ENCODE data around the gene STK16. TPM values are rescaled to one million over a fixed set of nuclear protein-coding genes. Genes with fewer than 3 reads are reported as not detected.

The STK16 gene
- total and polyA plus RNA-seq, 2 of the 13 experiments (the other 11 are each of a cell fraction or from before 2014, with no cell fraction given): 28.0 to 50.9 TPM

DNA sequence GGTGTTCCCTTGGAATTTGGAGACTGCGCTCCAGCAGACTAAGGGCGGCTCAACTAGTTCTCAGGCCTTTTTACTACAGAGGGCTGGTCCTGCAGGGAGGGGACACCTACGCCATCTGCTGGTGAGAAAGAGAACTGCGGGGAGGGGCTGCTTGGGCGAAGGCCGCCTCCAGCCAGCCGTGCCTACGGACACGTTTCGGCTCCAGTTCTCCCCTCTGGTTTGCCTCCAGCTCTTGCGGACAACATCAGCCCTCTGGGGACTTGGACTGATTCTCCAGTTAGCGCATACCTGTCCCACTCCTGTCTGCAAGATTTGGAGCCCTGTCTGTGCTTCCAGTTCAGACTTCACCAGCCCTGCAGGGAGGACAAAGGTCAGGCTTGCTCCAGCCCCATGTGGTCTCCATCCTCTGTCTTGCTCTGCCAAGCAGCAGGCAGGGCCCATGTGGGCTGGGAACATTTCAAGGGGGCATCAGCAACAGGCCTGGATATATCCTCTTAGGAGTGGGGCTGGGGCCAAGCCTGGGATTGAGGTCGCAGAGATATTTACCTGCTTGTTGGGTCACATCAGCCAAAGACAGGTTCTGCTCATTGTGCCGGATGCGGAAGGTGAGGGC is 53.6 kb downstream of the STK16 start (continued):
- TF ChIP-seq, protein P1, sequence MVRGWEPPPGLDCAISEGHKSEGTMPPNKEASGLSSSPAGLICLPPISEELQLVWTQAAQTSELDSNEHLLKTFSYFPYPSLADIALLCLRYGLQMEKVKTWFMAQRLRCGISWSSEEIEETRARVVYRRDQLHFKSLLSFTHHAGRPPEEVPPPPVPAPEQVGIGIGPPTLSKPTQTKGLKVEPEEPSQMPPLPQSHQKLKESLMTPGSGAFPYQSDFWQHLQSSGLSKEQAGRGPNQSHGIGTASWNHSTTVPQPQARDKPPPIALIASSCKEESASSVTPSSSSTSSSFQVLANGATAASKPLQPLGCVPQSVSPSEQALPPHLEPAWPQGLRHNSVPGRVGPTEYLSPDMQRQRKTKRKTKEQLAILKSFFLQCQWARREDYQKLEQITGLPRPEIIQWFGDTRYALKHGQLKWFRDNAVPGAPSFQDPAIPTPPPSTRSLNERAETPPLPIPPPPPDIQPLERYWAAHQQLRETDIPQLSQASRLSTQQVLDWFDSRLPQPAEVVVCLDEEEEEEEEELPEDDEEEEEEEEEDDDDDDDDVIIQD (CRISPR knock-in tag; IDR thresholded peaks at IDR 0.05; ENCODE audit: low read depth): no peak
- TF ChIP-seq, protein P2, sequence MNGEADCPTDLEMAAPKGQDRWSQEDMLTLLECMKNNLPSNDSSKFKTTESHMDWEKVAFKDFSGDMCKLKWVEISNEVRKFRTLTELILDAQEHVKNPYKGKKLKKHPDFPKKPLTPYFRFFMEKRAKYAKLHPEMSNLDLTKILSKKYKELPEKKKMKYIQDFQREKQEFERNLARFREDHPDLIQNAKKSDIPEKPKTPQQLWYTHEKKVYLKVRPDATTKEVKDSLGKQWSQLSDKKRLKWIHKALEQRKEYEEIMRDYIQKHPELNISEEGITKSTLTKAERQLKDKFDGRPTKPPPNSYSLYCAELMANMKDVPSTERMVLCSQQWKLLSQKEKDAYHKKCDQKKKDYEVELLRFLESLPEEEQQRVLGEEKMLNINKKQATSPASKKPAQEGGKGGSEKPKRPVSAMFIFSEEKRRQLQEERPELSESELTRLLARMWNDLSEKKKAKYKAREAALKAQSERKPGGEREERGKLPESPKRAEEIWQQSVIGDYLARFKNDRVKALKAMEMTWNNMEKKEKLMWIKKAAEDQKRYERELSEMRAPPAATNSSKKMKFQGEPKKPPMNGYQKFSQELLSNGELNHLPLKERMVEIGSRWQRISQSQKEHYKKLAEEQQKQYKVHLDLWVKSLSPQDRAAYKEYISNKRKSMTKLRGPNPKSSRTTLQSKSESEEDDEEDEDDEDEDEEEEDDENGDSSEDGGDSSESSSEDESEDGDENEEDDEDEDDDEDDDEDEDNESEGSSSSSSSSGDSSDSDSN (CRISPR knock-in tag; IDR thresholded peaks at IDR 0.05): peak; percentile 56
- TF ChIP-seq, protein P3, sequence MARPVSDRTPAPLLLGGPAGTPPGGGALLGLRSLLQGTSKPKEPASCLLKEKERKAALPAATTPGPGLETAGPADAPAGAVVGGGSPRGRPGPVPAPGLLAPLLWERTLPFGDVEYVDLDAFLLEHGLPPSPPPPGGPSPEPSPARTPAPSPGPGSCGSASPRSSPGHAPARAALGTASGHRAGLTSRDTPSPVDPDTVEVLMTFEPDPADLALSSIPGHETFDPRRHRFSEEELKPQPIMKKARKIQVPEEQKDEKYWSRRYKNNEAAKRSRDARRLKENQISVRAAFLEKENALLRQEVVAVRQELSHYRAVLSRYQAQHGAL (CRISPR knock-in tag; IDR thresholded peaks at IDR 0.05; ENCODE audit: not compliant biosample characterization): no peak
- peak; percentile 63; the same call in 1 of the 2 replicates for TF ChIP-seq ZNF44 (CRISPR knock-in tag; IDR thresholded peaks at IDR 0.05)
- TF ChIP-seq ZNF7 (CRISPR knock-in tag; IDR thresholded peaks at IDR 0.05): no peak
- TF ChIP-seq ZNF781 (CRISPR knock-in tag; IDR thresholded peaks at IDR 0.05; ENCODE audit: borderline replicate concordance, not compliant biosample characterization): peak; percentile 40
- peak; percentile 73; the same call in 1 of the 2 replicates for TF ChIP-seq ZNF383 (CRISPR knock-in tag; IDR thresholded peaks at IDR 0.05; ENCODE audit: borderline replicate concordance)
- TF ChIP-seq SOX5 (CRISPR knock-in tag; IDR thresholded peaks at IDR 0.05; ENCODE audit: borderline replicate concordance): no peak; the same call in 1 of the 2 replicates
- peak; percentile 81; the same call in 1 of the 2 replicates for TF ChIP-seq ZNF572 (CRISPR knock-in tag; IDR thresholded peaks at IDR 0.05)
- TF ChIP-seq SPEN (CRISPR knock-in tag; IDR thresholded peaks at IDR 0.05; ENCODE audit: low read depth): 0 out of 2 replicates have a peak, but pooled peaks have one; percentile 41
- TF ChIP-seq, protein P4, sequence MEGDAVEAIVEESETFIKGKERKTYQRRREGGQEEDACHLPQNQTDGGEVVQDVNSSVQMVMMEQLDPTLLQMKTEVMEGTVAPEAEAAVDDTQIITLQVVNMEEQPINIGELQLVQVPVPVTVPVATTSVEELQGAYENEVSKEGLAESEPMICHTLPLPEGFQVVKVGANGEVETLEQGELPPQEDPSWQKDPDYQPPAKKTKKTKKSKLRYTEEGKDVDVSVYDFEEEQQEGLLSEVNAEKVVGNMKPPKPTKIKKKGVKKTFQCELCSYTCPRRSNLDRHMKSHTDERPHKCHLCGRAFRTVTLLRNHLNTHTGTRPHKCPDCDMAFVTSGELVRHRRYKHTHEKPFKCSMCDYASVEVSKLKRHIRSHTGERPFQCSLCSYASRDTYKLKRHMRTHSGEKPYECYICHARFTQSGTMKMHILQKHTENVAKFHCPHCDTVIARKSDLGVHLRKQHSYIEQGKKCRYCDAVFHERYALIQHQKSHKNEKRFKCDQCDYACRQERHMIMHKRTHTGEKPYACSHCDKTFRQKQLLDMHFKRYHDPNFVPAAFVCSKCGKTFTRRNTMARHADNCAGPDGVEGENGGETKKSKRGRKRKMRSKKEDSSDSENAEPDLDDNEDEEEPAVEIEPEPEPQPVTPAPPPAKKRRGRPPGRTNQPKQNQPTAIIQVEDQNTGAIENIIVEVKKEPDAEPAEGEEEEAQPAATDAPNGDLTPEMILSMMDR (CRISPR knock-in tag; IDR thresholded peaks at IDR 0.05): peak; percentile 97
- peak; percentile 95 for TF ChIP-seq XRCC5 (optimal IDR thresholded peaks at IDR 0.05; ENCODE audit: low read length)
- TF ChIP-seq, protein P5, sequence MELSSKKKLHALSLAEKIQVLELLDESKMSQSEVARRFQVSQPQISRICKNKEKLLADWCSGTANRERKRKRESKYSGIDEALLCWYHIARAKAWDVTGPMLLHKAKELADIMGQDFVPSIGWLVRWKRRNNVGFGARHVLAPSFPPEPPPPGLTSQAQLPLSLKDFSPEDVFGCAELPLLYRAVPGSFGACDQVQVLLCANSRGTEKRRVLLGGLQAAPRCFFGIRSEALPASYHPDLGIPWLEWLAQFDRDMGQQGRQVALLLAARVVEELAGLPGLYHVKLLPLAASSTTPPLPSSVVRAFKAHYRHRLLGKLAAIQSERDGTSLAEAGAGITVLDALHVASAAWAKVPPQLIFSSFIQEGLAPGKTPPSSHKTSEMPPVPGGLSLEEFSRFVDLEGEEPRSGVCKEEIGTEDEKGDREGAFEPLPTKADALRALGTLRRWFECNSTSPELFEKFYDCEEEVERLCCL (CRISPR knock-in tag; IDR thresholded peaks at IDR 0.05; ENCODE audit: borderline replicate concordance): no peak
- TF ChIP-seq, protein P6, sequence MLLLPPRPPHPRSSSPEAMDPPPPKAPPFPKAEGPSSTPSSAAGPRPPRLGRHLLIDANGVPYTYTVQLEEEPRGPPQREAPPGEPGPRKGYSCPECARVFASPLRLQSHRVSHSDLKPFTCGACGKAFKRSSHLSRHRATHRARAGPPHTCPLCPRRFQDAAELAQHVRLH (CRISPR knock-in tag; IDR thresholded peaks at IDR 0.05; ENCODE audit: borderline replicate concordance, low read depth): 0 out of 2 replicates have a peak, but pooled peaks have one; percentile 35
- no peak for TF ChIP-seq NR2F1 (CRISPR knock-in tag; IDR thresholded peaks at IDR 0.05)
- TF ChIP-seq ZIK1 (CRISPR knock-in tag; IDR thresholded peaks at IDR 0.05; ENCODE audit: borderline replicate concordance, low read depth): 0 out of 2 replicates have a peak, but pooled peaks have one; percentile 24
- no peak for TF ChIP-seq KLF9 (CRISPR knock-in tag; IDR thresholded peaks at IDR 0.05; ENCODE audit: low read depth)
- no peak for TF ChIP-seq IKZF4 (CRISPR knock-in tag; IDR thresholded peaks at IDR 0.05; ENCODE audit: borderline replicate concordance, low read depth, not compliant biosample characterization)
- TF ChIP-seq NCOA5 (CRISPR knock-in tag; IDR thresholded peaks at IDR 0.05): no peak
